Breast epithelium (tissue), 4 donors: ENCODE measurements around the gene EVC. TPM values are rescaled to one million over a fixed set of nuclear protein-coding genes. Genes with fewer than 3 reads are reported as not detected.

Experiments used
- DNase-seq, 2 donors: peaks; one replicate each; pipeline ENCODE4 v3.0.0-alpha.2; 2019; ENCODE audit warnings: low spot score in 2 of 2
- H3K27ac ChIP-seq, 2 donors: fragments of 200-600 bp; sonication (generic) in 1 of 2; one replicate each; pipeline ENCODE4 v1.5.1; 2016 to 2019; ENCODE audit warnings: mild to moderate bottlenecking in 1 of 2
- H3K27me3 ChIP-seq, 2 donors: fragments of 200-600 bp; sonication (generic) in 1 of 2; one replicate each; pipeline versions ENCODE4 v1.5.1 to v1.6.0; 2017 to 2019; ENCODE audit warnings: control low read depth in 1 of 2, mild to moderate bottlenecking in 1 of 2
- H3K36me3 ChIP-seq: fragments of 200-600 bp; one replicate; pipeline ENCODE4 v1.5.1; 2019
- H3K4me1 ChIP-seq, 2 donors: fragments of 200-600 bp; sonication (generic); one replicate each; pipeline ENCODE4 v1.5.1; 2016 to 2019; ENCODE audit warnings: control low read depth in 1 of 2
- H3K4me3 ChIP-seq, 3 donors: fragments of 200-600 bp; sonication (generic); 1 replicate in 2 of 3; 2 replicates in 1 of 3; pipeline ENCODE4 v1.5.1; 2016 to 2019; ENCODE audit warnings: mild to moderate bottlenecking in 3 of 3, moderate library complexity in 2 of 3
- H3K9me3 ChIP-seq, 2 donors: fragments of 200-600 bp; sonication (generic) in 1 of 2; one replicate each; pipeline ENCODE4 v1.5.1; 2016 to 2019; ENCODE audit warnings: control low read depth in 1 of 2
- CTCF ChIP-seq, 3 donors: fragments of 450-650 bp; IDR thresholded peaks; one replicate each; pipeline ENCODE4 v1.5.1; 2016 to 2017; ENCODE audit warnings: antibody characterized with exemption in 3 of 3, mild to moderate bottlenecking in 3 of 3, moderate library complexity in 3 of 3
- POLR2A ChIP-seq: fragments of 450-650 bp; IDR thresholded peaks from one replicate; pipeline ENCODE4 v1.6.1; 2016; ENCODE audit warnings: antibody characterized with exemption, mild to moderate bottlenecking, moderate library complexity
- POLR2AphosphoS5 ChIP-seq, 3 donors: sonication (generic); formaldehyde crosslinking; IDR thresholded peaks; one replicate each; pipeline ENCODE4 v1.6.1; 2017; ENCODE audit warnings: antibody characterized with exemption in 3 of 3
- intact Hi-C: fragments of 100-400 bp; cut with DNase I; formaldehyde crosslinking; loops from one replicate; pipeline ENCODE4 v1.15.1; 2023; ENCODE audit warnings: low total_unique reads
- total RNA-seq, 3 donors: library from RNA; depleted of rRNA; stranded (reverse); fragments of >200 nt; gene quantifications; one replicate each; pipeline ENCODE4 v1.1.0, GENCODE V29; 2016

EVC gene
- total RNA-seq, 3 donors from 2014 or later, result 20.0 to 27.5 (median 25.9) TPM

- Histone ChIP-seq H3K36me3 (no peaks in the 10 kb centered on the region), H3K4me1 (no peaks in the 10 kb centered on the region), H3K27me3 (no peaks in the 10 kb centered on the region), H3K9me3 (no peaks in the 10 kb centered on the region), H3K27ac (no peak overlapping the region), H3K4me3 (no peak overlapping the region)
- DNase-seq, result no peak
- TF ChIP-seq POLR2A (no peak), POLR2AphosphoS5 (IDR thresholded peaks at IDR 0.05) (no peak), CTCF (IDR thresholded peaks at IDR 0.05) (no peak)
- intact Hi-C loops, result no loop called here
Measured at GRCh38 chr4:5795580-5795979, 84.6 kb downstream of the EVC start.

- Histone ChIP-seq H3K36me3 (no peaks in the 10 kb centered on the region), H3K4me1 (no peaks in the 10 kb centered on the region), H3K9me3 (no peaks in the 10 kb centered on the region), H3K4me3 (no peak overlapping the region), H3K27me3 (no peaks in the 10 kb centered on the region), H3K27ac (no peak overlapping the region)
- no peak for TF ChIP-seq POLR2AphosphoS5 (IDR thresholded peaks at IDR 0.05)
- TF ChIP-seq CTCF (IDR thresholded peaks at IDR 0.05), result no peak
- TF ChIP-seq POLR2A, result no peak
- no peak for DNase-seq
- intact Hi-C loops, result no loop called here
Measured at GRCh38 chr4:5796976-5797375, 86.0 kb downstream of the EVC start.

GRCh38 chr4:5797866-5798265 lies 86.9 kb downstream of the EVC start:
- H3K4me3 ChIP-seq, result no peak overlapping the region
- H3K27me3 ChIP-seq, result no peaks in the 10 kb centered on the region
- no peaks in the 10 kb centered on the region for H3K9me3 ChIP-seq
- H3K27ac ChIP-seq, result no peak overlapping the region
- TF ChIP-seq POLR2A (no peak), POLR2AphosphoS5 (IDR thresholded peaks at IDR 0.05) (no peak), CTCF (IDR thresholded peaks at IDR 0.05) (no peak)
- DNase-seq, result no peak
- intact Hi-C loops, result no loop called here
- H3K36me3 ChIP-seq, result no peaks in the 10 kb centered on the region
- no peaks in the 10 kb centered on the region for H3K4me1 ChIP-seq

GRCh38 chr4:5798462-5798861 lies 87.5 kb downstream of the EVC start:
- Histone ChIP-seq H3K27ac (no peak overlapping the region), H3K4me3 (no peak overlapping the region), H3K9me3 (no peaks in the 10 kb centered on the region), H3K4me1 (no peaks in the 10 kb centered on the region), H3K27me3 (no peaks in the 10 kb centered on the region), H3K36me3 (no peaks in the 10 kb centered on the region)
- intact Hi-C loops, result no loop called here
- no peak for DNase-seq
- no peak for TF ChIP-seq POLR2A
- TF ChIP-seq POLR2AphosphoS5 (IDR thresholded peaks at IDR 0.05), result no peak
- no peak for TF ChIP-seq CTCF (IDR thresholded peaks at IDR 0.05)

- no peak overlapping the region for H3K27ac ChIP-seq
- H3K4me3 ChIP-seq, result no peak overlapping the region
- no peaks in the 10 kb centered on the region for H3K9me3 ChIP-seq
- H3K4me1 ChIP-seq, result no peaks in the 10 kb centered on the region
- TF ChIP-seq CTCF (IDR thresholded peaks at IDR 0.05) (no peak), POLR2AphosphoS5 (IDR thresholded peaks at IDR 0.05) (no peak), POLR2A (no peak)
- H3K27me3 ChIP-seq, result no peaks in the 10 kb centered on the region
- no peak for DNase-seq
- H3K36me3 ChIP-seq, result no peaks in the 10 kb centered on the region
- intact Hi-C loops, result no loop called here
Measured at GRCh38 chr4:5798946-5799345, 87.9 kb downstream of the EVC start.
